Testis (tissue), 2 donors: ENCODE results near the gene FAM107B.

Experiments
- CTCF ChIP-seq, 3 experiments: fragments of 450-650 bp in 2 of 3; fragments of 200-600 bp in 1 of 3; sonication (generic) in 1 of 3; IDR thresholded peaks; one replicate each; pipeline ENCODE4 v1.5.1; 2016 to 2019; ENCODE audit warnings: antibody characterized with exemption in 3 of 3, mild to moderate bottlenecking in 2 of 3, moderate library complexity in 1 of 3
- POLR2A ChIP-seq: fragments of 450-650 bp; IDR thresholded peaks from one replicate; pipeline ENCODE4 v1.6.1; 2017; ENCODE audit warnings: antibody characterized with exemption, mild to moderate bottlenecking, moderate library complexity

DNA sequence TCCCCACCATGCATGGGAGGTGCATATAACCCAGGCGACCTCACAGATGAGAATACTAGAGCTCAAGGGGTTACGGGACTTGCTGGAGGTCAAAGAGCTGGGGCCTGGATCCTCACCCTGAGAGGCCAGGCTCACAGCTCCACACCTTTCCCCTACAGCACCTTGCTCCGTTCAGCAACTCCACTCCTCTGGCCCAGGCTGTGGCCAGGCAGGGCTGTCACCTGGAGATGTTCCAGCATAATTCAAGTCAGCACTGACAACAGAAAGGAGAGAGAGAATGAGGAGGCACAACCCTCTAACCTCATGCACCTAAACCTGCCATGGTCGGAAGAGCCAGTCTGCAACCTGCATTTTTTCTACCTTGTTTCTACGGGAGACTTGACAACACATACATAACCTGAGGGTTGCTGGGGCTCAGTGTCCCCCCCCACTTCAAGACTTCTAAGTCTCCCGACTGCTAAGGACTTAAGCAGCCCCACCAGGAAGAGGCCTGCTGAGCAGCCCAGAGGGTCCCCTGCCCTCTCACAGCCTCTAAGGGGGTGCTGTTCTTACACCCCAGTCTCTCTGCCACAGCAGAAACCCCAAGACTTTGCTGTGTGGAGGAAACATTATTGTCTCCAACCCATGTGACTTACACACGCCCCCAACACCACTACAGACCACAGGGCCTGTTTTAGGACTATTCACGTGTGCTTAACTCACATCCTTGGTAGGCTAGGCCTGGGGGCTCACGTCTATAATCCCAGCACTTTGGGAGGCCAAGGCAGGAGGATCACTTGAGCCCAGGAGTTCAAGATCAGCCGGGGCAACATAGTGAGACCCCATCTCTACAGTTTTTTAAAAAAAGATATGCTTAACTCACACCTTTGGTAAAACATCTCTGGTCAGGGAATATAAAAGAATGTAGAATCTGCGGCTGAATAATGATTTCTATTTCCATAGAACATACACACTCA, 175.6 kb downstream of the FAM107B start:
- TF ChIP-seq POLR2A (no peak), CTCF (IDR thresholded peaks at IDR 0.05) (no peak)
